WTC11 (cell line): Measurements from ENCODE around the gene TBX10. TPM values are rescaled to one million over a fixed set of nuclear protein-coding genes. Genes with fewer than 3 reads are reported as not detected.
A peak's percentile ranks its signal among the peaks of the same experiment; 100 is the strongest.

Source experiments
- ATAC-seq: fragments of 200-7000 bp; cut with Tn5 transposase; 2 replicates; pipeline ENCODE4 v1.10.0; 2021; ENCODE audit warnings: mild to moderate bottlenecking, moderate library complexity
- CTCF ChIA-PET: fragments of 300-600 bp; sonication (Branson Sonifier 250); formaldehyde crosslinking; loops from one replicate; lab custom pipeline; 2021; ENCODE audit warnings: antibody characterized with exemption; lab: Charles Lee
- POLR2A ChIA-PET: fragments of 350-600 bp; sonication (Branson Sonifier 250); formaldehyde crosslinking; loops from one replicate; lab custom pipeline; 2021; ENCODE audit warnings: antibody characterized with exemption; lab: Charles Lee
- DNase-seq: peaks from one replicate; pipeline ENCODE4 v3.0.0; 2021; ENCODE audit warnings: low spot score
- H3K27ac Mint-ChIP-seq: 2 replicates; pipeline ENCODE4 v1.8.0; 2021; ENCODE audit warnings: mixed read lengths
- H3K27me3 Mint-ChIP-seq: 2 replicates; pipeline ENCODE4 v1.8.0; 2021; ENCODE audit warnings: low read depth, mild to moderate bottlenecking, moderate library complexity, mixed read lengths
- H3K36me3 Mint-ChIP-seq: 2 replicates; pipeline ENCODE4 v1.8.0; 2021; ENCODE audit warnings: mixed read lengths
- H3K4me1 Mint-ChIP-seq: 2 replicates; pipeline ENCODE4 v1.8.0; 2022; ENCODE audit warnings: mixed read lengths
- H3K4me3 Mint-ChIP-seq: 2 replicates; pipeline ENCODE4 v1.8.0; 2021; ENCODE audit warnings: mild to moderate bottlenecking, moderate library complexity, mixed read lengths
- H3K9me3 Mint-ChIP-seq: 2 replicates; pipeline ENCODE4 v1.8.0; 2021; ENCODE audit warnings: mixed read lengths
- ELF4 ChIP-seq: sonication (generic); formaldehyde crosslinking; IDR thresholded peaks from 2 replicates; pipeline ENCODE4 v1.8.1; 2022; ENCODE audit warnings: low read depth, mild to moderate bottlenecking, moderate library complexity, missing genetic modification reagents
- SOX15 ChIP-seq: fragments of 250-450 bp; sonication (Bioruptor Pico); IDR thresholded peaks from 2 replicates; pipeline ENCODE4 v1.9.0; 2021; ENCODE audit warnings: mild to moderate bottlenecking
- TCF7 ChIP-seq: sonication (generic); formaldehyde crosslinking; IDR thresholded peaks from 2 replicates; pipeline ENCODE4 v1.8.0; 2022; ENCODE audit warnings: mild to moderate bottlenecking, low read depth, missing genetic modification reagents, moderate library complexity
- ZBTB21 ChIP-seq: sonication (generic); formaldehyde crosslinking; IDR thresholded peaks from 2 replicates; pipeline ENCODE4 v1.8.1; 2023; ENCODE audit warnings: mild to moderate bottlenecking, missing genetic modification reagents, borderline replicate concordance
- ZBTB43 ChIP-seq: sonication (generic); formaldehyde crosslinking; IDR thresholded peaks from 2 replicates; pipeline ENCODE4 v1.8.1; 2023; ENCODE audit warnings: mild to moderate bottlenecking, missing genetic modification reagents
- ZNF138 ChIP-seq: sonication (generic); formaldehyde crosslinking; conservative IDR thresholded peaks from 2 replicates; pipeline ENCODE4 v1.8.1; 2022; ENCODE audit warnings: mild to moderate bottlenecking, moderate library complexity, missing genetic modification reagents
- total RNA-seq: library from RNA; stranded (reverse); gene quantifications from 3 replicates; pipeline ENCODE4 v1.2.3, GENCODE V29; 2021
- TF ChIP-seq, protein P1 (sequence below): fragments of 250-450 bp; sonication (Bioruptor Pico); IDR thresholded peaks from 2 replicates; pipeline ENCODE4 v2.1.2; 2022; ENCODE audit warnings: mild to moderate bottlenecking, moderate library complexity
- TF ChIP-seq, protein P2 (sequence below): sonication (generic); formaldehyde crosslinking; IDR thresholded peaks from 2 replicates; pipeline ENCODE4 v1.8.0; 2022; ENCODE audit warnings: mild to moderate bottlenecking, missing genetic modification reagents
- TF ChIP-seq, protein P3 (sequence below): sonication (generic); formaldehyde crosslinking; IDR thresholded peaks from 2 replicates; pipeline ENCODE4 v1.8.1; 2022; ENCODE audit warnings: missing genetic modification reagents, borderline replicate concordance
- TF ChIP-seq, protein P4 (sequence below): fragments of 250-450 bp; sonication (Bioruptor Pico); IDR thresholded peaks from 2 replicates; pipeline ENCODE4 v1.8.0; 2021; ENCODE audit warnings: mild to moderate bottlenecking

Gene TBX10
- total RNA-seq, 1 experiment from 2014 or later: not detected

DNA sequence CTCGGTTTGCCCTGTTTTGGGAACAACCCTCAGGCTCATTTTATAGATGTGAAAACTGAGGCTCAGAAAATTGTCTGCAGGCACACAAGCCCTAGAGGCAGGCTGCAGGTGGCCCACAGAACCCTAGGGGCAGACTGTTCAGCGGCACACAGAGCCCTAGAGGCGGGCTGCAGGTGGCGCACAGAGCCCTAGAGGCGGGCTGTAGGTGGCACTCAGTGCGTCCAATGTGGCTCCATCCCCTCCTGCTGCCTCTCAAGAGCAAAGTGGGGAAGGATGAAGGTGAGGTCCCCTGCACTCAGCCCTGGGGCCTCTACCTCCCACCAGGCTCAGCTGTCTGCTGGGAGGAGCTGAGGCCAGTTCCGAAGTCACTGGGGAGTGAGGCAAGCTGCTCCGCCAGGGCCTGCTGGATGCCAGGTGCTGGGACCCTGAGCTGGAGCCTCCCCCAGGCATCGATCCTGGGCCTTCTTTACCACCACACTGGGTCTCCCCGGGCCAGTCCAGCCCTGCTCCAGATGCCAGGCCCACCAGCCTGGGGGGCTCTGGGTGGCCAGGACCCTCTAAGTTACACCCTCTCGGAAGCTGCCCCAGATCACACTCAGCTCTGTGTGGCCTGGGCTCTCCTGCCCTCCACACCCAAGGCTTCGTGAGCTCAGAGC, 8.7 kb upstream of the TBX10 start (continued):
- TF ChIP-seq, protein P1, sequence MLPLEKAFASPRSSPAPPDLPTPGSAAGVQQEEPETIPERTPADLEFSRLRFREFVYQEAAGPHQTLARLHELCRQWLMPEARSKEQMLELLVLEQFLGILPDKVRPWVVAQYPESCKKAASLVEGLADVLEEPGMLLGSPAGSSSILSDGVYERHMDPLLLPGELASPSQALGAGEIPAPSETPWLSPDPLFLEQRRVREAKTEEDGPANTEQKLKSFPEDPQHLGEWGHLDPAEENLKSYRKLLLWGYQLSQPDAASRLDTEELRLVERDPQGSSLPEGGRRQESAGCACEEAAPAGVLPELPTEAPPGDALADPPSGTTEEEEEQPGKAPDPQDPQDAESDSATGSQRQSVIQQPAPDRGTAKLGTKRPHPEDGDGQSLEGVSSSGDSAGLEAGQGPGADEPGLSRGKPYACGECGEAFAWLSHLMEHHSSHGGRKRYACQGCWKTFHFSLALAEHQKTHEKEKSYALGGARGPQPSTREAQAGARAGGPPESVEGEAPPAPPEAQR (CRISPR knock-in tag): no peak
- no peak for TF ChIP-seq ELF4 (CRISPR knock-in tag)

- Mint-ChIP-seq H3K27ac (no peak overlapping the region), H3K27me3 (peaks cover 3% of the 10 kb centered on the region), H3K9me3 (no peaks in the 10 kb centered on the region; the same call in 1 of the 2 replicates), H3K36me3 (no peaks in the 10 kb centered on the region), H3K4me3 (no peak overlapping the region), H3K4me1 (peaks cover 6% of the 10 kb centered on the region)
- ATAC-seq (no peak), DNase-seq (peak; percentile 8)
- TF ChIP-seq, protein P2, sequence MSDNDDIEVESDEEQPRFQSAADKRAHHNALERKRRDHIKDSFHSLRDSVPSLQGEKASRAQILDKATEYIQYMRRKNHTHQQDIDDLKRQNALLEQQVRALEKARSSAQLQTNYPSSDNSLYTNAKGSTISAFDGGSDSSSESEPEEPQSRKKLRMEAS (CRISPR knock-in tag): no peak
- TF ChIP-seq ZBTB21 (CRISPR knock-in tag): no peak
- CTCF ChIA-PET: interaction anchor here (0.6 to 4.3 kb wide), 4 partner anchors 12 to 24 kb away, joined by 3 to 37 read pairs (median 16); partner anchors contain the start of gene NUDT8
- POLR2A ChIA-PET: no interaction called here
Measured at GRCh38 chr11:67647471-67647870, 7.9 kb upstream of the TBX10 start.

DNA sequence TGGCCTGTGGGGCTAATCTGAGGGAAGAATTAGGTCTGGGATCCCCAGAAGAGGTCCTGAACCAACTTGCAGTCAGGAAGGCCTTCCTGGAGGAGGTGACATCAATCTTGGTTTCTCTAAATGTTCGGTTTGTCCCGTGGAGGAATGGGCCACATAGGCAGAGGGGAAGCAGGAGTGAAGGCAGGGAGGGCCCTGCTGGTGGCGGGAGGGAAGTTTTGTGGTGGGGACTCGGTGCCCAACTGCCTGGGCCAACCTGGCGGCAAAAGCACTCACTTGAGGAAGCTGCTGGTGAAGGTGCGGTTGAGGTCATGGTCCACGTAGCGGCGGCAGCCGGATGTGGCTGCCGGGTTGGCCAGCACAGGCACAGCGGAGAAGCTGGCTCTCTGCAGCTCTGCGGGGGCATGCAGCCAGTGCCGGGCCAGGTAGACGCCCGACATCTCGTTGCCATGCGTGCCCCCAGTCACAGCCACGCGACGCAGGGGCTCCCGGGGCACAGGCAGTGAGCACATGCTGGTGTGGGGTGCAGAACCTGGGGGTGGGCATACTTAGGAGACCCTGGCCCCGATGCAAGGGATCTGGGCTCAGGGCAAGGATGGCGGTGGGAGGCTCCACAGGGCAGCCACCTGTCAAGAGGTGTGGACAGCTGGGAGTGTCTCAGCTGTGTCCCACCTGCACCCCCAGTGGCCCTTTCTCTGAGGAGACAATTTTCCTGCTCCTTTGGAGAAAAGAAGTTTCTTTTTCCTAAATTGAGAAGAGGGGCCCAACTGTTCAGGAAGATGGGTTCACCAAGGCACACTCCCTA, 7.2 kb upstream of the TBX10 start:
- H3K4me3 Mint-ChIP-seq: no peak overlapping the region
- CTCF ChIA-PET: interaction anchor here (0.8 to 3.3 kb wide), 7 partner anchors 12 to 74 kb away, joined by 3 to 34 read pairs (median 8); partner anchors contain the start of gene NUDT8
- no peaks in the 10 kb centered on the region for H3K9me3 Mint-ChIP-seq
- POLR2A ChIA-PET: no interaction called here
- no peaks in the 10 kb centered on the region for H3K36me3 Mint-ChIP-seq
- TF ChIP-seq TCF7 (no peak), ZNF138 (CRISPR knock-in tag) (no peak), ZBTB43 (no peak), SOX15 (CRISPR knock-in tag) (no peak)
- TF ChIP-seq, protein P3, sequence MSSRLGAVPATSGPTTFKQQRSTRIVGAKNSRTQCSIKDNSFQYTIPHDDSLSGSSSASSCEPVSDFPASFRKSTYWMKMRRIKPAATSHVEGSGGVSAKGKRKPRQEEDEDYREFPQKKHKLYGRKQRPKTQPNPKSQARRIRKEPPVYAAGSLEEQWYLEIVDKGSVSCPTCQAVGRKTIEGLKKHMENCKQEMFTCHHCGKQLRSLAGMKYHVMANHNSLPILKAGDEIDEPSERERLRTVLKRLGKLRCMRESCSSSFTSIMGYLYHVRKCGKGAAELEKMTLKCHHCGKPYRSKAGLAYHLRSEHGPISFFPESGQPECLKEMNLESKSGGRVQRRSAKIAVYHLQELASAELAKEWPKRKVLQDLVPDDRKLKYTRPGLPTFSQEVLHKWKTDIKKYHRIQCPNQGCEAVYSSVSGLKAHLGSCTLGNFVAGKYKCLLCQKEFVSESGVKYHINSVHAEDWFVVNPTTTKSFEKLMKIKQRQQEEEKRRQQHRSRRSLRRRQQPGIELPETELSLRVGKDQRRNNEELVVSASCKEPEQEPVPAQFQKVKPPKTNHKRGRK: no peak
- TF ChIP-seq, protein P4, sequence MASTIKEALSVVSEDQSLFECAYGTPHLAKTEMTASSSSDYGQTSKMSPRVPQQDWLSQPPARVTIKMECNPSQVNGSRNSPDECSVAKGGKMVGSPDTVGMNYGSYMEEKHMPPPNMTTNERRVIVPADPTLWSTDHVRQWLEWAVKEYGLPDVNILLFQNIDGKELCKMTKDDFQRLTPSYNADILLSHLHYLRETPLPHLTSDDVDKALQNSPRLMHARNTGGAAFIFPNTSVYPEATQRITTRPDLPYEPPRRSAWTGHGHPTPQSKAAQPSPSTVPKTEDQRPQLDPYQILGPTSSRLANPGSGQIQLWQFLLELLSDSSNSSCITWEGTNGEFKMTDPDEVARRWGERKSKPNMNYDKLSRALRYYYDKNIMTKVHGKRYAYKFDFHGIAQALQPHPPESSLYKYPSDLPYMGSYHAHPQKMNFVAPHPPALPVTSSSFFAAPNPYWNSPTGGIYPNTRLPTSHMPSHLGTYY: no peak
- ATAC-seq (no peak), DNase-seq (no peak)
- H3K4me1 Mint-ChIP-seq: peaks cover 6% of the 10 kb centered on the region
- peaks cover 8% of the 10 kb centered on the region for H3K27me3 Mint-ChIP-seq
- no peak overlapping the region for H3K27ac Mint-ChIP-seq
